Keratinocyte (primary cell): Measurements from ENCODE around the gene MYCBPAP. TPM values are rescaled to one million over a fixed set of nuclear protein-coding genes. Genes with fewer than 3 reads are reported as not detected.

ENCODE experiments used
- DNase-seq: peaks from one replicate; pipeline ENCODE4 v3.0.0-alpha.2; 2011; ENCODE audit warnings: low read depth, missing footprints, low spot score
- FAIRE-seq: peaks from 2 replicates; lab custom pipeline; 2011; peaks lifted over from hg19 to GRCh38; lab: Jason Lieb, UNC
- H2AFZ ChIP-seq: 2 replicates; pipeline ENCODE4 v1.6.0; 2012; ENCODE audit warnings: low read length, control low read depth, inconsistent platforms; ENCODE audit not compliant: control insufficient read depth
- H3K27ac ChIP-seq: 2 replicates; pipeline ENCODE4 v1.5.1; 2011; ENCODE audit warnings: low read length; ENCODE audit not compliant: control insufficient read depth, insufficient read depth
- H3K27me3 ChIP-seq: 3 replicates; pipeline ENCODE4 v1.6.0; 2011; ENCODE audit warnings: low read length; ENCODE audit not compliant: control insufficient read depth, insufficient read depth; ENCODE audit errors: extremely low read depth
- H3K36me3 ChIP-seq, 2 experiments: 2 replicates in 1 of 2; 3 replicates in 1 of 2; pipeline ENCODE4 v1.5.1; 2011; ENCODE audit warnings: low read length in 2 of 2, mild to moderate bottlenecking in 1 of 2; ENCODE audit not compliant: control insufficient read depth in 2 of 2, insufficient read depth in 2 of 2; ENCODE audit errors: extremely low read depth in 1 of 2
- H3K4me1 ChIP-seq: 3 replicates; pipeline ENCODE4 v1.5.1; 2011; ENCODE audit warnings: low read length; ENCODE audit not compliant: control insufficient read depth, insufficient read depth; ENCODE audit errors: extremely low read depth
- H3K4me2 ChIP-seq: 3 replicates; pipeline ENCODE4 v1.6.0; 2011; ENCODE audit warnings: low read depth, low read length; ENCODE audit not compliant: control insufficient read depth, insufficient read depth; ENCODE audit errors: extremely low read depth
- H3K4me3 ChIP-seq, 3 experiments: fragments of 200-600 bp in 1 of 3; sonication (generic) in 1 of 3; 2 replicates in 2 of 3; 3 replicates in 1 of 3; pipeline ENCODE4 v1.5.1; 2011 to 2016; ENCODE audit warnings: low read length in 3 of 3, mild to moderate bottlenecking in 3 of 3, control low read depth in 2 of 3, inconsistent platforms in 1 of 3, low read depth in 1 of 3, mixed read lengths in 1 of 3, mixed run types in 1 of 3, moderate library complexity in 1 of 3; ENCODE audit not compliant: control insufficient read depth in 2 of 3, insufficient read depth in 2 of 3; ENCODE audit errors: extremely low read depth in 1 of 3
- H3K79me2 ChIP-seq: 2 replicates; pipeline ENCODE4 v1.6.0; 2012; ENCODE audit warnings: low read length; ENCODE audit not compliant: control insufficient read depth, insufficient read depth
- H3K9ac ChIP-seq: 3 replicates; pipeline ENCODE4 v1.6.0; 2011; ENCODE audit warnings: low read length; ENCODE audit not compliant: control insufficient read depth, insufficient read depth; ENCODE audit errors: extremely low read depth
- H3K9me1 ChIP-seq: 3 replicates; pipeline ENCODE4 v1.6.0; 2011; ENCODE audit warnings: low read length; ENCODE audit not compliant: control insufficient read depth, insufficient read depth; ENCODE audit errors: extremely low read depth
- H3K9me3 ChIP-seq: 2 replicates; pipeline ENCODE4 v1.5.1; 2012; ENCODE audit warnings: low read depth, low read length; ENCODE audit not compliant: control insufficient read depth
- H4K20me1 ChIP-seq: 3 replicates; pipeline ENCODE4 v1.6.0; 2011; ENCODE audit warnings: low read length; ENCODE audit not compliant: control insufficient read depth, insufficient read depth; ENCODE audit errors: extremely low read depth
- CTCF ChIP-seq, 3 experiments: IDR thresholded peaks in 1 of 3; conservative IDR thresholded peaks in 1 of 3; optimal IDR thresholded peaks in 1 of 3; 2 replicates in 2 of 3; 3 replicates in 1 of 3; pipeline versions ENCODE3 to v1.5.1; 2011; ENCODE audit warnings: low read length in 3 of 3, mild to moderate bottlenecking in 3 of 3, moderate library complexity in 2 of 3, control low read depth in 1 of 3, inconsistent platforms in 1 of 3; ENCODE audit not compliant: insufficient read depth in 2 of 3; ENCODE audit errors: extremely low read depth in 1 of 3
- EZH2 ChIP-seq: IDR thresholded peaks from one replicate; pipeline ENCODE4 v1.6.1; 2012; ENCODE audit warnings: inconsistent platforms, mild to moderate bottlenecking, low read length, moderate library complexity
- dilution Hi-C: fragments of 300-500 bp; cut with MboI; formaldehyde crosslinking; loops from one replicate; pipeline ENCODE4 v1.7.0; 2020; ENCODE audit warnings: low sequenced_read_pairs; ENCODE audit not compliant: extremely low pct_ligation_motif_present
- polyA plus RNA-seq, 5 experiments: library from polyadenylated mRNA; depleted of rRNA in 3 of 5; stranded (reverse) in 3 of 5; stranded (forward) in 1 of 5; unstranded in 1 of 5; fragments of >200 nt; gene quantifications; 1 replicate in 1 of 5; 2 replicates in 3 of 5; 3 replicates in 1 of 5; pipeline versions ENCODE4 v1.2.1 to v1.2.3, GENCODE V29; 2011 to 2012; ENCODE audit warnings: missing spikeins in 2 of 5, low read depth in 1 of 5, low replicate concordance in 1 of 5

The MYCBPAP gene
- polyA plus RNA-seq, 1 donor (not counting 4 experiments of a cell fraction or from before 2014, with no cell fraction given) = 9.5 TPM

DNA sequence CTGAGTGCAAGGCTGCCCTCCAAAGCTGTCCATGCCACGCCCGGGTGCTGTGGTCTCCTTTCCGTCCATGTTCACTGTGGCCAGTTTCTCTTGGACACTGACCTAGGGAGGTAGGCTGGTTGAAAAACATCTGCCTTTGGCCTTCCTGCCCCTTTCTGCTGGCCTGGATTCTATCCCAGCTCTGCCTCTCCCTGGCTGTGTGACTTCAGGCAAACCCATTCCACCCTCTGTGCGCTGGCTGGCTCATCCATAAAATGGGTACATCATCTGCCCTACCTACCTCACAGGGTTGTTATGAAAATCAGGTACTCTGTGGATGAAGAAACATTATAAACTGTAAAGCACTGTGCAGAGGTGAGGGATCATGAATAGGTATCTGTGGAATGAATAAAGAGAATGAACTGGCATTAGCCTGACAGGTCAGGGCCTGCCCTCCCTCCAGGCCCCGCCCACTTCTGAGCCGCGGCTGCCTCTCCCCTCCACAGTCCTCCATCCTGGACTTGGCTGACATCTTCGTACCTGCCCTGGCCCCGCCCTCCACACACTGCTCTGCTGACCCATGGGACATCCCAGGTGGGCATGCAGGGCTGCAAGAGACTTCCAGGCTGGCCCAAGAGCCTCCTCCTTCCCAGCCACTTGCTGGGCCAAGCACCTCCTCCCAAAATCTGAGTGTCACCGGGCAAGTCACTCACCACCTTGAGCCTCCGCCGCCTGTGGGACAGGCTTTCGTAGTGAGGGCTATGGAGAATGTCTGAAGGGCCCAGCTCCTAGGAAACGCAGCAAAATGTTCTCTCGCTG is 31.7 kb downstream of the MYCBPAP start:
- peak; percentile 89 for DNase-seq
- H3K9me3 ChIP-seq = no peaks in the 10 kb centered on the region

DNA sequence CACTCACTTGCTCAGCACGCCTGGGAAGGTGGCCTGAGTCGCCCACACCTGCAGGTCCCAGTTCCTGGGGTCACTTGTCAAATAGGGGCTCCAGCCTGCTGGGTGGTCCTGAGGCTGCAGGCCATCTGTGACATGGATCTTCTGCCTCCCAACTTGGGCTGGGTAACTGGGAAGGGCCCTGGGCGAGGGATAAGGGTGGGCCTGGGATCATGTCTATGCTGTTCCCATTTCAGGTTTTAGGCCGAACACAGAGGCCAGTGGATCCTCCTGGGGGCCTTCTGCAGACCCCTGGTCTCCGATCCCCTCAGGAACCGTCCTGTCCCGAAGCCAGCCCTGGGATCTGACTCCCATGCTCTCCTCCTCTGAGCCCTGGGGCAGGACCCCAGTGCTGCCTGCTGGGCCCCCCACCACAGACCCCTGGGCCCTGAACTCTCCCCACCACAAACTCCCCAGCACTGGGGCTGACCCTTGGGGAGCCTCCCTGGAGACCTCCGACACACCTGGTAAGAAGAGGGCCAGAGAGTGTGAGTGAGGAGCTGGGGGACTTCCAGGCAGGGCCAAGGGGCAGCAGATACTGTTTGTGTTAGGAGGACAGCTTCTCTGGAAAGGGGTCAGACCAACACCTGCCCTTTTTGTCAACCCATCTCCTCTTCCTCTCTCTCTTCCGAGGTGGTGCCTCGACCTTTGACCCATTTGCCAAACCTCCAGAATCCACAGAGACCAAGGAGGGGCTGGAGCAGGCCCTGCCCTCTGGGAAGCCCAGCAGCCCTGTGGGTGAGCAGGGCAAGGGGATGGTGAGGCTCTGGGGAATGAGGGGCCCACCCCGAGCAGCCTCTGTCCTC is 32.5 kb downstream of the MYCBPAP start:
- H3K27me3 ChIP-seq = no peaks in the 10 kb centered on the region
- peak overlapping the region; percentile 14 for H3K27ac ChIP-seq
- peaks cover 39% of the 10 kb centered on the region for H3K79me2 ChIP-seq
- no peaks in the 10 kb centered on the region for H3K9me3 ChIP-seq
- H3K4me2 ChIP-seq = peak overlapping the region; percentile 82
- DNase-seq (no peak), FAIRE-seq (no peak)
- peaks cover 3% of the 10 kb centered on the region for H3K9me1 ChIP-seq
- peaks cover 26 to 56% of the 10 kb centered on the region in 2 experiments for H3K36me3 ChIP-seq
- H2AFZ ChIP-seq = no peak overlapping the region
- dilution Hi-C loops = no loop called here
- H3K9ac ChIP-seq = peak overlapping the region; percentile 22
- H3K4me3 ChIP-seq = no peak overlapping the region
- TF ChIP-seq EZH2 (no peak), CTCF (optimal IDR thresholded peaks at IDR 0.05 in 1 of 3, IDR thresholded peaks at IDR 0.05 in 1 of 3, conservative IDR thresholded peaks at IDR 0.05 in 1 of 3; ENCODE audit: extremely low read depth in 1 of 3, insufficient read depth in 2 of 3, low read length in 3 of 3) (no peak)
- peaks cover 7% of the 10 kb centered on the region for H4K20me1 ChIP-seq
- H3K4me1 ChIP-seq = peaks cover 73% of the 10 kb centered on the region

More for the DNA sequence above, 31.7 kb downstream of the MYCBPAP start:
- Histone ChIP-seq H3K4me3 (no peak overlapping the region), H3K9ac (no peak overlapping the region), H3K27me3 (no peaks in the 10 kb centered on the region), H3K4me2 (peak overlapping the region; percentile 82), H3K9me1 (peaks cover 3% of the 10 kb centered on the region), H2AFZ (no peak overlapping the region), H3K27ac (peak overlapping the region; percentile 44), H3K4me1 (peaks cover 81% of the 10 kb centered on the region), H4K20me1 (peaks cover 7% of the 10 kb centered on the region), H3K36me3 (peaks cover 26 to 56% of the 10 kb centered on the region in 2 experiments), H3K79me2 (peaks cover 47% of the 10 kb centered on the region)
- TF ChIP-seq EZH2 = no peak
- dilution Hi-C loops = no loop called here
- FAIRE-seq = peak; percentile 100
